Measurements from ENCODE around the gene SDC4.
"Not testable (repeated sequence)": the region's sequence is repeated elsewhere in the genome, so short reads cannot be mapped to it uniquely, and the experiment has no call there.

Gene SDC4

GRCh38 chr20:45363611-45364492 is 15.6 kb upstream of the SDC4 start:
- no peak for DNase-seq

GRCh38 chr20:45362804-45363610 is 14.8 kb upstream of the SDC4 start, which contains the start of gene SYS1:
Gene SYS1, plus strand, starts transcription at chr20:45363156. Its CDS starts 376 bp downstream, at chr20:45363532.
- peak; percentile 97 for DNase-seq

- no peak for DNase-seq
Observed at GRCh38 chr20:45361793-45362192, 13.6 kb upstream of the SDC4 start.

- no peak for DNase-seq
Observed at GRCh38 chr20:45359406-45360148, 11.4 kb upstream of the SDC4 start.

GRCh38 chr20:45359069-45359405 is 10.8 kb upstream of the SDC4 start:
- DNase-seq: no peak

GRCh38 chr20:45358282-45359068 is 10.3 kb upstream of the SDC4 start:
- DNase-seq: peak; percentile 44 to 78

GRCh38 chr20:45355209-45356084 is 7.2 kb upstream of the SDC4 start:
- no peak for DNase-seq

GRCh38 chr20:45354423-45355208 is 6.4 kb upstream of the SDC4 start:
- DNase-seq: no peak

- DNase-seq: no peak
Observed at GRCh38 chr20:45353746-45354145, 5.5 kb upstream of the SDC4 start.

GRCh38 chr20:45352729-45353128 is 4.5 kb upstream of the SDC4 start:
- no peak for DNase-seq

- not testable (repeated sequence) for DNase-seq
Observed at GRCh38 chr20:45350795-45351194, 2.6 kb upstream of the SDC4 start.

- DNase-seq: no peak
Observed at GRCh38 chr20:45350217-45350616, 2.0 kb upstream of the SDC4 start.

- no peak for DNase-seq
Observed at GRCh38 chr20:45347297-45347935, 808 bp downstream of the SDC4 start.

- DNase-seq: no peak
Observed at GRCh38 chr20:45346851-45347250, 1.4 kb downstream of the SDC4 start.

- no peak for DNase-seq
Observed at GRCh38 chr20:45346291-45346718, 1.9 kb downstream of the SDC4 start.

GRCh38 chr20:45345104-45345936 is 2.9 kb downstream of the SDC4 start:
- DNase-seq: peak in 1 of 2 donors; percentile 6

- DNase-seq: peak in 1 of 2 donors; percentile 13
Observed at GRCh38 chr20:45344168-45344860, 3.9 kb downstream of the SDC4 start.

- DNase-seq: no peak
Observed at GRCh38 chr20:45343532-45344167, 4.6 kb downstream of the SDC4 start.

Data from hippocampal formation (tissue), 2 donors.